Mucosa of stomach (tissue), 1 donor: ENCODE data around the gene FHOD3.

Experiments
- H3K27me3 ChIP-seq: one replicate; pipeline ENCODE4 v1.7.0; 2013; ENCODE audit warnings: mild to moderate bottlenecking, low read length; ENCODE audit not compliant: control insufficient read depth, insufficient read depth
- H3K36me3 ChIP-seq: one replicate; pipeline ENCODE4 v1.7.0; 2013; ENCODE audit warnings: low read length; ENCODE audit not compliant: control insufficient read depth, insufficient read depth
- H3K4me1 ChIP-seq: one replicate; pipeline ENCODE4 v1.7.0; 2013; ENCODE audit warnings: mild to moderate bottlenecking, low read length; ENCODE audit not compliant: control insufficient read depth, insufficient read depth
- H3K4me3 ChIP-seq: one replicate; pipeline ENCODE4 v1.7.0; 2013; ENCODE audit warnings: low read length
- H3K9ac ChIP-seq: one replicate; pipeline ENCODE4 v1.7.0; 2013; ENCODE audit warnings: mild to moderate bottlenecking, low read length, moderate library complexity
- H3K9me3 ChIP-seq: one replicate; pipeline ENCODE4 v1.7.0; 2013; ENCODE audit warnings: mild to moderate bottlenecking, low read length, moderate library complexity; ENCODE audit not compliant: control insufficient read depth
- donor health status: Pancreatic carcinoma.

FHOD3 gene

DNA sequence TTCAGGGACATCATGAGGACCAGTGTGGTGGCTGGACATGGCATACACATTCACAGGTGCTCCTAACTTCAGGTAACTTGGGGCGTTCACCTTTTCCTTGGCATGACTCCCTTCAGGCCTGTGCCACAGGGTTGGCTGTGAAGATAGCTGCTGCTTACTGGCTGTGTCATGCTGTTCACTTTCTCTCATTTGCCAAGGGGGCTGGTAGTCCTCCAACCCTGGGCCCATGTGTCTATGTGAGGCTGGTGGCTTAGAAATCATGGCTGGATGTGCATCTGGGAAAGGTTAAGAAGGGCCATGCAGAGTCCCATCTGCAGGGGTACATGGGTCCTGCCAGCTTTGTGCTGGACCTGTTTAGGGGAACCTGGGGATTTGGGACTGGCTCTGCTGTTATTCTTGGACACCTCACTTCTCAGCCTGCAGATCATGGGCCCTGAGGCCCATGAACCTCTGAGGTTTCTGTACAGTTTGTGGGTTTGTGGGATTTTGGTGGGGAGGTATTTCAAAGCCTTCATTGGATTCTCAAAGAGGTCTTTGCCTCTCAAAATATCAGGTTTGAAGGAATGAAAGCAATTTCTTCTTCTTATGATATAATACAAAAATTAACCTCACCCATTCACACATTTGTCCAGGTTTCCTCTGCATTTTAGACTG lies 62.9 kb downstream of the FHOD3 start:
- Histone ChIP-seq H3K4me3 (no peak overlapping the region), H3K27me3 (no peaks in the 10 kb centered on the region), H3K9me3 (no peaks in the 10 kb centered on the region), H3K4me1 (no peaks in the 10 kb centered on the region), H3K36me3 (no peaks in the 10 kb centered on the region), H3K9ac (no peak overlapping the region)

DNA sequence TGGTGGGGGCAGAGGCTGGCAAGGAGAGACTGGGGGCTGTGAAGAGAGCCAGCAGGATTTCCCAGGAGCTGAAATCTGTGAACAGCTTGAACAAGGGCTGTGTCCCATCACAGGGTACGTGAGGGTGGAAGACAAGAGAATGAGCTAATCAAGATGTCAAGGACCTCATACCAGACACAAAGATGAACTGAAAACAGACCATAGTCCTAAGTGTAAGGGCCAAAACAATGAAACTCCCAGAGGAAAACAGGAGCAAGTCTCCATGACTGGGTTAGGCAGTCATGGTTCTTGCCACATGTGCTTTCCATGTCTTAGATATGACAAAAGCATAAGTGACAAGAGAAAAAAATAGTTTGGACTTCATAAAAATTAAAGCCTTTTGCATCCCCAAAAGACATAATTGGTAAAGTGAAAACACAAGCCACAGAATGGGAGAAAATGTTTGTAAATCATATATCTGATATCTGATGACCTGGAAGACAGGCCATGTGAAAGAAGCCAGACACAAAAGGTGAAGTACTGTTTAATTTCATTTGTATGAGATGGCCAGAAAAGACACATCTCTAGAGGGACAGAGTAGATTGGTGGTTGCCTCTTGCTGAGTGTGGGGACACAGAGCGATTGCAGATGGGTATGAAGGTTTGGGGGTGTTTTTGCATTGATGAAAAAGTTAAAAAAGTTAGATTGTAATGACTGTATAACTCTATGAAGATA lies 67.6 kb downstream of the FHOD3 start:
- Histone ChIP-seq H3K4me3 (no peak overlapping the region), H3K27me3 (no peaks in the 10 kb centered on the region), H3K9ac (no peak overlapping the region), H3K36me3 (no peaks in the 10 kb centered on the region), H3K9me3 (no peaks in the 10 kb centered on the region), H3K4me1 (no peaks in the 10 kb centered on the region)

DNA sequence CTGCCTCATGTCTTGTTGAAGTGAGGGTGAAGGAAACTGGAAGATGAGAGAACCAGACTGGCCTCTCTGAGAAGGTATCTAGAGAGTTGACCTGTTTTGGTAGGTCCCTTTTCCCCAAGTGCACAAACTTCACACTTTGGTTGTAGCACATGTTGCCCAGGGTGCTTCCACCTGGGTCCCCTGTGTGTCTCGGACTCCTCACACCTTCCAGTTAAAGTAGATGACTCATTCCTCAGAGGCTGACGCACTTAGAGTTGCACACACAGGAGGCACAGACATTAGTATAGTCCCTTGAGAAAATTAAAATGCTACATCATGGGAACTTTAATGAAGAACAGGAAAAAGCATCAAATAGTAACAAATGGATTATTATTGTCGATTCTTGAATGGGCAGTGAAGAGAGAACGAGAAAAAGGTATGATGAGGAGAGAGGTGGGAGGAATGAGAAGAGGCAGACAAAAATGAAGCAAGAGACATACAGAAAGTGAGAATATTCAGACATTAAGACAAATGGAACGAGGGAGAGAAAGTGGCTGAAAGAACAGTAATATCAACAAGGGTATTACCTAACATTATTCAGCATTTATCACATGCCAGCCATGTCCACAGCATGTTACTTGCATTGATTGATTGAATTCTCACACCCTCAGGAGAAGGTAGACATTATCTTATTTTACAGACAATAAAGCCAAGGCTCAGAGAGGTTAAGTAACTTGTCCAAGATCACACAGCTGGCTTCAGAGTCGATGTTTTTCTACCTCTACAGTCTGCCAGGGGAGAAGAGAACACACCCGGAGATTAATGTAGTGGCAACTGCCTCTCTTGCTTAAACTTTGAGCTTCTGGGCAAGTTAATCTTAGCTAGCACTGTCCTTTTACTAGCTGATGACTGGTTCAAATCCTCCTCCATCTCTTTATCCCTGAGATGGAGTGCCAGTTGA lies 68.6 kb downstream of the FHOD3 start:
- no peak overlapping the region for H3K9ac ChIP-seq
- no peaks in the 10 kb centered on the region for H3K36me3 ChIP-seq
- no peak overlapping the region for H3K4me3 ChIP-seq
- H3K9me3 ChIP-seq, result no peaks in the 10 kb centered on the region
- H3K4me1 ChIP-seq, result no peaks in the 10 kb centered on the region
- no peaks in the 10 kb centered on the region for H3K27me3 ChIP-seq

DNA sequence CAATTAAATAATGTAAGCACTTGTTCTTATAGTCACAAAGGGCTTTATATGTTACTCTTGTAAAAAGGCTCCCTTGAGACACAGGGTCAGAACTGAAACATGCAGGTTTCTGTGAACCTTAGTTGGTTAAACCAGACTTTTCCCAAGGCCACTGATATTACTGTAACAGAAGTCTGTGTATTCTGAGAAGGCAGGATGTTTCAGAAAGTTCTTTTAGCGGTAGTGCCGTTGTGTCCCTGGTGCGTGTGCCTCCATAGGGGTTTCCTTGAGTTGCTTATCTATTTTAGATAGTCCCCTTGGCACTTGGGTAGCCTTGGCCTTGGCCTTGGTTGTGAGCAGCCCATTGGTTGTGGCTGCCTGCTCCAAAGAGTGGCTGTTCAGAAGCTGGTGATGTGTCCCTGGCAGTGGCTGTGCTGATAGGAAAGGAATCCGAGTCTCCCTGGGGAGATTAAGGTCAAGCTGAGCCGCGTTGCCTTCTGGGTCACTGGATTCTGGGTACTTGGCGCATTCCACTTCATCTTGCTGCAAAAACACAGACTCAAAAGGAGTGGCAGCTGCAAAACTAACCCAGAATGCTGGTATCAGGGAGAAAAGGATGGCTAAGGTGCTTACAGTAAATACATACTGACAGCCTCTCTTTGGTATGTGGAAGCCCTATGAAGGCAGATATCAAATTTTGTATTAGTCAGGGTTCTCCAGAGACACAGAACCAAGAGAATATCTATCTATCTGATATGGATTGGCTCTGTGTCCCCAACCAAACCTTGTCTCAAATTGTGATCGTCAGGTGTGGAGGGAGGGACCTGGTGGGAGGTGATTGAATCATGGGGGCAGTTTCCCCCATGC lies 69.7 kb downstream of the FHOD3 start:
- no peaks in the 10 kb centered on the region for H3K4me1 ChIP-seq
- no peak overlapping the region for H3K4me3 ChIP-seq
- H3K36me3 ChIP-seq, result no peaks in the 10 kb centered on the region
- H3K9me3 ChIP-seq, result no peaks in the 10 kb centered on the region
- no peak overlapping the region for H3K9ac ChIP-seq
- H3K27me3 ChIP-seq, result no peaks in the 10 kb centered on the region

DNA sequence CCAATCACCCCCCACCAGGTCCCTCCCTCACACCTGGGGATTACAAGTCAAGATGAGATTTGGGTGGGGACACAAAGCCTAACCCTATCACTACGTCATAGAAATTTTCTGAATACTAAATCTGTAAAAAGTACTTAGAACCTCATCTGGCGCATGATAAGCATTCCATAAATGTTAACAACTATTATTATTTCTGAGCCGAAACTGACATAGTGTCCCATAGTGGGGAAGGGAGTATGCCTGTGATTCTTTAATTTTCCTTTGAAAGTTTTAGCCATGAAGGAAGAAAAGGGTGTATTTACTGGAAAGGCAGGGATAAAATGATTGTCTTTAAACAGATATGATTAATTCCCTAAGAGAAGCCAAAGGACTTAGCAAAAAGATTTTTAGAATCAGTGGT lies 71.4 kb downstream of the FHOD3 start:
- Histone ChIP-seq H3K9me3 (no peaks in the 10 kb centered on the region), H3K36me3 (no peaks in the 10 kb centered on the region), H3K27me3 (no peaks in the 10 kb centered on the region), H3K9ac (no peak overlapping the region), H3K4me1 (no peaks in the 10 kb centered on the region), H3K4me3 (no peak overlapping the region)

DNA sequence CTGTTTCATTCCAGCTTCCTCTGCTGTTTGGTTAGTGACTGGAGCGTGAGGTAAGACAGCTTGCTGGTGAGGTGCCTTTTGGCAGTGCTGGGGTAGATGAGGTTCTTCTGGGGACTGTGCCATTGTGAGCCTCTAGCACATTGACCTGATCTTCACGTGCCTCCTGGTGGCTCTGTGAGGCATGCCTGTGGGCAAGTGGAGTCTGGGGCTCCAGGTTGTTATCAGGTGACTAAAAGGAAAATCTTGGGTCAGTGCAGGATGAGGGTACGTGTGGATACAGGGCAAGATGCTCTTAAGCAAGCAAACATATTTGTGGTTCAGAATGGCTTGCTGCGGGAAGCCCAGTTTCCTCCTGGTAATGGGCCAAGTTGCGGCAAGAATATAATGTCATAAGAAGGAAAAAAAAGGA lies 75.4 kb downstream of the FHOD3 start:
- H3K9ac ChIP-seq, result no peak overlapping the region
- H3K9me3 ChIP-seq, result no peaks in the 10 kb centered on the region
- H3K4me3 ChIP-seq, result no peak overlapping the region
- no peaks in the 10 kb centered on the region for H3K4me1 ChIP-seq
- no peaks in the 10 kb centered on the region for H3K27me3 ChIP-seq
- no peaks in the 10 kb centered on the region for H3K36me3 ChIP-seq

- no peak overlapping the region for H3K9ac ChIP-seq
- no peaks in the 10 kb centered on the region for H3K9me3 ChIP-seq
- H3K4me1 ChIP-seq, result no peaks in the 10 kb centered on the region
- no peak overlapping the region for H3K4me3 ChIP-seq
- H3K27me3 ChIP-seq, result no peaks in the 10 kb centered on the region
- H3K36me3 ChIP-seq, result no peaks in the 10 kb centered on the region
Observed at GRCh38 chr18:36374262-36374661, 76.7 kb downstream of the FHOD3 start.

DNA sequence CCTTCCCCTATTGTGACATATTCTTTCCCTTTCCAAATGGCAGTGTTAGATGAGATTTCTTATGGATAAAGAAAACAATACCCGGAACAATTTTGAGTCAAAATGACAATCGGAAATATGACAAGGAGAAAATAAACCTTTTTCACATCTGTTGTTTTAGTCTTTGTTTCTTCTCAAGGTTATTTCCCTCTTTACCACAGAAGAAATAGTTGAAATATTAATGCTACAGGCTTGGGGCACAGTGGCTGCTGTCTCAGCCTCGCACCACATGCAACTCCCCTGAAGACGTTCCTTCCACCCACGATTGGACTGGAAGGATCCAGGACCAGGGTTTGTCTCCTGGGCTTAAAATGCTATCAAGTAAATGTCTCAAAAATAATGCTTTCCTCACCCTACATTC lies 77.6 kb downstream of the FHOD3 start:
- Histone ChIP-seq H3K36me3 (no peaks in the 10 kb centered on the region), H3K4me1 (no peaks in the 10 kb centered on the region), H3K4me3 (no peak overlapping the region), H3K9ac (no peak overlapping the region), H3K27me3 (no peaks in the 10 kb centered on the region), H3K9me3 (no peaks in the 10 kb centered on the region)

GRCh38 chr18:36376361-36376760 lies 78.8 kb downstream of the FHOD3 start:
- Histone ChIP-seq H3K4me3 (no peak overlapping the region), H3K9me3 (no peaks in the 10 kb centered on the region), H3K9ac (no peak overlapping the region), H3K4me1 (no peaks in the 10 kb centered on the region), H3K36me3 (no peaks in the 10 kb centered on the region), H3K27me3 (no peaks in the 10 kb centered on the region)

DNA sequence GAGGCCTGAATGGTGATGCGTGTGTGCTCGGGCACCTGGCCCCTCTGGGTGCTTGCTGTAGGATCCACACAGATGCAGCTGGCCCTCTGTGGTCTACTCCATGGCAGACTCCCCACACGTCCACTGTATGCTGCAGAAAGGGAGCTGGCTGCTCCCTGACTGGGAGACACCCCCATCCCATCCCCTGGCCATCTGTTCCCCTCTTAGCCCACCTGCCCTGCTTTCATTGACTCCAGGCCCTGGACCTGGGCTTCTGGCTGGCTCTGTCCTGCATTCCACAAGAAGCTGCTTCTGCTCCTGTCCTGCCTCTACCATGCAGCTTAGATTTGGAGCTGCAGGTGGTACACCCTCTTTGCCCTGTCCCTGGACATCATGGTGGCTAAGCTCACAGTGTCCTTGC lies 80.1 kb downstream of the FHOD3 start:
- H3K4me3 ChIP-seq, result no peak overlapping the region
- no peaks in the 10 kb centered on the region for H3K4me1 ChIP-seq
- H3K27me3 ChIP-seq, result no peaks in the 10 kb centered on the region
- H3K9ac ChIP-seq, result no peak overlapping the region
- H3K9me3 ChIP-seq, result no peaks in the 10 kb centered on the region
- no peaks in the 10 kb centered on the region for H3K36me3 ChIP-seq

DNA sequence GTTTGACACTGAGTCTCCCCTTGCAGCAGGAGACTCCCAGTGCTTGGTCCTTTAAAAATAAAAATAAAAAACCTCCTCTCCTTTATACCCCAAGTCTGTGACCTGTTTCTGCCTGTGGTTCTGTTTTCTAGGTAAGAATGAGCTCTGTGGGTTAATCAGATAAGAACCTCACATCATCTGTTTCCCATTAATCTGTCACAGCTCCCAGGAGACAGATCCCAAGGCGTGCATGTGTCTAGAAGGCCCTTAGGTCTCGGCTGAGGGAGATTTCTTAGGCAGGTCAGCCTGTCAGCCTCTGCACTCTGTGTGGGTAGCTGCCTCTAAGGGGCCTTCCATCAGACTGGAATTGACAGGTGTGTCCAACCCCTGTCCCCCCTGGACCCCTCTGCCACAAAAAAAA lies 80.7 kb downstream of the FHOD3 start:
- Histone ChIP-seq H3K36me3 (no peaks in the 10 kb centered on the region), H3K4me3 (no peak overlapping the region), H3K9me3 (no peaks in the 10 kb centered on the region), H3K4me1 (no peaks in the 10 kb centered on the region), H3K27me3 (no peaks in the 10 kb centered on the region), H3K9ac (no peak overlapping the region)
